NCI-H82 (cell line): ENCODE data around the gene MLEC.
"Not testable (repeated sequence)": the region's sequence is repeated elsewhere in the genome, so short reads cannot be mapped to it uniquely, and the experiment has no call there.

Experiments used
- DNase-seq: peaks from one replicate; lab custom pipeline; 2025; lab: John Stamatoyannopoulos, UW

MLEC gene

GRCh38 chr12:120720987-120721801, 34.2 kb downstream of the MLEC start:
- DNase-seq = no peak

DNA sequence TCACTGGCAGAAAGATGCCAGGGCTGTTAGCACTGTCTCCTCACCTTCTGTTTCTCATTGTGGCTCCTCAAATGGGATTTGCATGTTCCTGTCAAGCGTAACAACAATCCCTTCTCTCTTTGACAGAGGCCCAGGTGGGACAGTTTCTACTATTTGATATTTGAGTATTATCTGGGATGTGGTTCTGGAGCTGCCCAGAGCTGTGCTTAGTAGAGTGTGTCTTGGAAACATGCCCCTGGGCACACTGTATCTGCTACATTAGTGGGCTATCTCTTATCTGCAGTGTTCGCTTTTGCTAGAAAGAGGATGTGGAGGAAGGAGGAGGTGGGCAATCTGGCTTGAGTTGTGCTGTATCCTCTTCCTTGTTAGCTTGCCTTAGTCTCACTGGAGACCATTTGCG, 34.9 kb downstream of the MLEC start:
- no peak for DNase-seq

GRCh38 chr12:120722784-120723183, 35.8 kb downstream of the MLEC start:
- no peak for DNase-seq

- DNase-seq = no peak
These were observed 37.8 kb downstream of the MLEC start for GRCh38 chr12:120724720-120725119.

- peak; percentile 67 for DNase-seq
These were observed 38.3 kb downstream of the MLEC start for GRCh38 chr12:120725151-120725658.

DNA sequence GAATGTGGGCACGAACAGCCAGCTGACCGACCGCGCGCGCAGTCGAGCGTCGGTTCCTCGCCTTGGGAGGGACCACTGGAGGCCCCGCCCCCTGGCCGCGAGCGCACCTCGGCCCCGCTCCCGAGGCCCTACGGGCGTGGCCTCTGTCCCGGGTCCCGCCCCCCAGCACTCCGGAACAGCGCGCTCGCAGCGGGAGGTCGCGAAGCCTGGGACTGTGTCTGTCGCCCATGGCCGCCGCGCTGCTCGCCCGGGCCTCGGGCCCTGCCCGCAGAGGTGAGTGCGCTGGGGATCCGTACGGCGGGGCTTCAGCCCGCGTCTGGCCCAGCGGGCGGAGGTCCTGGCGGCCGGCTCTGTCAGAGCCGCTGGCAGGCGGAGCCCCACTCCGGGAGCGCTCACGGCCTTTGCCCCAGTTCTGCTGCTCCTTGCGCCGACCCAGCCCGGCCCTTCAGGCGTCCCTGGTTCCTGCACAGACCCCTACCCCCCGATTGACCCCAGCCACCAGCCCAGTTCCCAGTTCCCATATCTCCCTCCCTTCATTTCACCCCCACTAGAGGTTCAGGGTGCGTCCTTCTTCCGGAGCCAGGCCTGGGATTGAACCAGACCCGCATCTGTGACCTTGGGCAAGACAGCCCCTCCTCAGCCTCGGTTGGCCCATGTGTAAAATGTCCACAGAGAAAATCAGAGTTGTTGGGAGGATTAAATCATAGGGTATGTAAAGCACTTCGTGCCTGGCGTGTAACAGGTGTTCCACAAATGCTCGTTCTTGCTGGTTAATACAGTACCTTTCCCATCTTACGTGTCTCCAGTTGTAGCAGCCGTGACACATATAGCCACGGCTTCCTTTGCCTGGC, 38.9 kb downstream of the MLEC start, which contains the start of gene ACADS:
Gene ACADS, plus strand, starts transcription at position 168 of the 851 bp plus-strand sequence. Its CDS starts 60 bp downstream, at position 228.
- DNase-seq = peak; percentile 94

- DNase-seq = no peak
These were observed 39.5 kb downstream of the MLEC start for GRCh38 chr12:120726510-120726793.

DNA sequence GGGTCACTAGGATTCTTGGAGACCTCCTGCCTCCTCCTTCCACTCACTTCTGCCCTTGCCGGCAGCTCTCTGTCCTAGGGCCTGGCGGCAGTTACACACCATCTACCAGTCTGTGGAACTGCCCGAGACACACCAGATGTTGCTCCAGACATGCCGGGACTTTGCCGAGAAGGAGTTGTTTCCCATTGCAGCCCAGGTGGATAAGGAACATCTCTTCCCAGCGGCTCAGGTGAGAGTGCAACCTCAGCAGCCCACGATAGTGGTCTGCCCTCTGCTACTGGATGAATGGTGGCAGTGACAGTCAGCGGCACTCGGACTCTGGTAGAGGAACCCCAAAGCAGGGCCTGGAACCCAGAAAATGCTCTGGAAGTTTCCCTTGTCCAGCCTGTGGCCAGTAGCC, 40.0 kb downstream of the MLEC start:
- DNase-seq = no peak

GRCh38 chr12:120732198-120732597, 45.2 kb downstream of the MLEC start:
- DNase-seq = not testable (repeated sequence)

DNA sequence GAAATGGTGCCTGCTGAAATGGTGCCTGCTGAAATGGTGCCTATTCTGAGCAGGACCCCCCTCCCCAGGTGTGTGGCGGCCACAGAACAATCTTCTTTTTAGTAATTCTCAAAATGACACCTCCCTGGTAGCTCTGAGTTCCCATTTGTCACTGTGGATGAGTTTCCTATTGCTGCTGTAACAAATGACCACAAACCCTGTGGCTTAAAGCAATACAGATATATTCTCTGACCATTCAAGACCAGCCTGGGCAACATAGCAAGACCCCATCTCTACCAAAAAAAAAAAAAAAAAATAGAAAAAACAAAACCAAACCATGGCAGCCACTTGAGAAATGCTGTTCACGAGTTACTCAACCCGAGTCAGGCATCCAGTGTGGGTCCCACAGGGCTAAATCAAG, 46.6 kb downstream of the MLEC start:
- DNase-seq = no peak

- DNase-seq = no peak
These were observed 47.3 kb downstream of the MLEC start for GRCh38 chr12:120734210-120734609.

DNA sequence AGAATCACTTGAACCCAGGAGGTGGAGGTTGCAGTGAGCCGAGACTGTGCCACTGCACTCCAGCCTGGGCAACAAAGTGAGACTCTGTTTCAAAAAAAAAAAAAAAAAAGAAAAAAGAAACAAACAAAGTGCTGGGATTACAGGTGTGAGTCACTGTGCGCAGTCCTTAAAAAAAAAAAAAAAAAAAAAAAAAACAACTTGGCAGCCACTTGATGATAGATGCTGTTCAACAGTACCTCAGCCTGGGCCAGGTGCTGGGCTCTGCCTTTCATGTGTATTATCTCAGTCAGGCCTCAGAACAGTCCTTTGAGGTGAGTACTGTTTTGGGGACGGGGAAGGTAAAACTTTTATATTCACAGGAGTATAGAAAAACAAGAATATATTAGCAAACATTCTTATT, 48.2 kb downstream of the MLEC start:
- DNase-seq = no peak

DNA sequence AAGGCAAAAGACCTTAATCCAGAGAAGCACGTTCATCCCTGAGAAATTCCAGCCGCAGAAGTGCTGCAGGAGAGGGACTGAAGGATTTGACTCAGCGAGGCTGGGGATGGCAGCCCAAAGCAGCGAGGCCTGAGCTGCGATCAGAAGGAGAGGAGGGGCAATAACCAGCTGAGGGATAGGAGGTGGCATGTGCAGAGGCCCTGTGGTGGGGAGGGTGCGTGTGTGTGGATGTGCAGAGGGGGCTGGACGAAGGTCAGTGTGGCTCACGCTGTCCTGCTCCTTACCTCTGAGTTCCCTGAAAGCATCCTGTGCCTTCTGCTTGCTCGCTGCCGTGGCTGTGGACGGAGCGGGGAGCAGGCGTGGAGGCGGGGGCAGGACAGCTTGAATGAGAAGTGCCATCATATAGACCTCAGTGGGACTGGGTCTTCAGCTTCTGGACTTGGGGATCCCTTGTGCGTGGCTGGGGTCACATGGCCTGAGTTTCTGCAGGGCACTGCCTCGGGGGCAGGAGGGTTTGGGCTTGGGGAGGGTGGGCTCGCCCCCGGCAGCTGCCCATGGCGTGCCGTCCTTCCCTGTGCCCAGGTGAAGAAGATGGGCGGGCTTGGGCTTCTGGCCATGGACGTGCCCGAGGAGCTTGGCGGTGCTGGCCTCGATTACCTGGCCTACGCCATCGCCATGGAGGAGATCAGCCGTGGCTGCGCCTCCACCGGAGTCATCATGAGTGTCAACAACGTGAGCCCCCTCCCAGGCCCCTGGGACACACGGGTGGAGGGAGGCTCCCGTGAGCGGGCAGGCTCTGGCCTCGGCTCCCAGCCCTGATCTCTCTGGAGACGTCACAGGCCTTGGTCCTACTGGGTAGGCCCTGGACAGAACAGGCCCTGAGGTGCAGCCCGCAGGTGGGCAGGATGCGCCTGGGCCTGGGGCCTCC, 49.7 kb downstream of the MLEC start:
- DNase-seq = peak; percentile 26

- peak; percentile 61 for DNase-seq
These were observed 50.8 kb downstream of the MLEC start for GRCh38 chr12:120737557-120738251.

GRCh38 chr12:120738252-120739030, 51.5 kb downstream of the MLEC start:
- DNase-seq = no peak

GRCh38 chr12:120739031-120739762, 52.2 kb downstream of the MLEC start:
- DNase-seq = no peak

GRCh38 chr12:120739821-120740613, 53.1 kb downstream of the MLEC start:
- no peak for DNase-seq

GRCh38 chr12:120740871-120741270, 53.9 kb downstream of the MLEC start:
- DNase-seq = no peak
